ENCODE measurements around the gene ALX4.

Gene ALX4

GRCh38 chr11:44309478-44310205, at the start of gene ALX4:
ALX4 (minus strand) TSS chr11:44310139; CDS start chr11:44310062, 77 bp downstream.
- DNase-seq = no peak

- no peak for DNase-seq
Measured at GRCh38 chr11:44359162-44359561, 49.2 kb upstream of the ALX4 start.

- DNase-seq = no peak
Measured at GRCh38 chr11:44358713-44359112, 48.8 kb upstream of the ALX4 start.

- no peak for DNase-seq
Measured at GRCh38 chr11:44357711-44358110, 47.8 kb upstream of the ALX4 start.

- no peak for DNase-seq
Measured at GRCh38 chr11:44356351-44356750, 46.4 kb upstream of the ALX4 start.

GRCh38 chr11:44351898-44352498, 42.1 kb upstream of the ALX4 start:
- DNase-seq = no peak

GRCh38 chr11:44351006-44351660, 41.2 kb upstream of the ALX4 start:
- DNase-seq = no peak

- DNase-seq = no peak
Measured at GRCh38 chr11:44349328-44349727, 39.4 kb upstream of the ALX4 start.

GRCh38 chr11:44348721-44349120, 38.8 kb upstream of the ALX4 start:
- DNase-seq = no peak

- no peak for DNase-seq
Measured at GRCh38 chr11:44348114-44348513, 38.2 kb upstream of the ALX4 start.

- no peak for DNase-seq
Measured at GRCh38 chr11:44347538-44347937, 37.6 kb upstream of the ALX4 start.

- no peak for DNase-seq
Measured at GRCh38 chr11:44346983-44347382, 37.0 kb upstream of the ALX4 start.

GRCh38 chr11:44345781-44346180, 35.8 kb upstream of the ALX4 start:
- no peak for DNase-seq

GRCh38 chr11:44344921-44345320, 35.0 kb upstream of the ALX4 start:
- DNase-seq = no peak

- no peak for DNase-seq
Measured at GRCh38 chr11:44344423-44344820, 34.5 kb upstream of the ALX4 start.

GRCh38 chr11:44343778-44344422, 34.0 kb upstream of the ALX4 start:
- DNase-seq = no peak

GRCh38 chr11:44342616-44343015, 32.7 kb upstream of the ALX4 start:
- no peak for DNase-seq

- DNase-seq = no peak
Measured at GRCh38 chr11:44340656-44341055, 30.7 kb upstream of the ALX4 start.

GRCh38 chr11:44339530-44339883, 29.6 kb upstream of the ALX4 start:
- no peak for DNase-seq

- DNase-seq = no peak
Measured at GRCh38 chr11:44338698-44339529, 29.0 kb upstream of the ALX4 start.

- DNase-seq = no peak
Measured at GRCh38 chr11:44338026-44338425, 28.1 kb upstream of the ALX4 start.

GRCh38 chr11:44335919-44336318, 26.0 kb upstream of the ALX4 start:
- DNase-seq = no peak
